Activated T-cell treated with anti-CD3 and anti-CD28 coated beads for 24 hours (primary cell): ENCODE results near the gene NEDD4L.
"Not testable (repeated sequence)": the region's sequence is repeated elsewhere in the genome, so short reads cannot be mapped to it uniquely, and the experiment has no call there.

Source experiments
- DNase-seq: peaks from one replicate; pipeline ENCODE4 v3.0.0-alpha.2; 2020; ENCODE audit warnings: low read depth

Gene NEDD4L

GRCh38 chr18:58156516-58156915 is 112.5 kb downstream of the NEDD4L start:
- DNase-seq: no peak

GRCh38 chr18:58157237-58157636 is 113.2 kb downstream of the NEDD4L start:
- no peak for DNase-seq

- DNase-seq: no peak
These were observed 114.0 kb downstream of the NEDD4L start for GRCh38 chr18:58158008-58158407.

- no peak for DNase-seq
These were observed 114.4 kb downstream of the NEDD4L start for GRCh38 chr18:58158459-58158858.

- DNase-seq: no peak
These were observed 117.6 kb downstream of the NEDD4L start for GRCh38 chr18:58161659-58162058.

- DNase-seq: no peak
These were observed 118.1 kb downstream of the NEDD4L start for GRCh38 chr18:58162127-58162526.

GRCh38 chr18:58163004-58163590 is 119.1 kb downstream of the NEDD4L start:
- DNase-seq: no peak

GRCh38 chr18:58166278-58166844 is 122.3 kb downstream of the NEDD4L start:
- no peak for DNase-seq

- DNase-seq: no peak
These were observed 123.0 kb downstream of the NEDD4L start for GRCh38 chr18:58167073-58167472.

- no peak for DNase-seq
These were observed 124.2 kb downstream of the NEDD4L start for GRCh38 chr18:58168221-58168620.

- no peak for DNase-seq
These were observed 125.0 kb downstream of the NEDD4L start for GRCh38 chr18:58168993-58169392.

- no peak for DNase-seq
These were observed 125.4 kb downstream of the NEDD4L start for GRCh38 chr18:58169472-58169871.

- DNase-seq: not testable (repeated sequence)
These were observed 126.0 kb downstream of the NEDD4L start for GRCh38 chr18:58170036-58170435.

- DNase-seq: no peak
These were observed 128.0 kb downstream of the NEDD4L start for GRCh38 chr18:58172031-58172430.

GRCh38 chr18:58174285-58174684 is 130.3 kb downstream of the NEDD4L start:
- no peak for DNase-seq

- DNase-seq: no peak
These were observed 131.2 kb downstream of the NEDD4L start for GRCh38 chr18:58175122-58175785.

GRCh38 chr18:58175786-58176176 is 131.8 kb downstream of the NEDD4L start:
- no peak for DNase-seq

- no peak for DNase-seq
These were observed 133.1 kb downstream of the NEDD4L start for GRCh38 chr18:58177004-58177717.

GRCh38 chr18:58177896-58178470 is 134.0 kb downstream of the NEDD4L start:
- DNase-seq: no peak

- DNase-seq: no peak
These were observed 134.5 kb downstream of the NEDD4L start for GRCh38 chr18:58178511-58178910.

GRCh38 chr18:58180172-58180571 is 136.1 kb downstream of the NEDD4L start:
- DNase-seq: no peak

- DNase-seq: peak; percentile 49
These were observed 136.8 kb downstream of the NEDD4L start for GRCh38 chr18:58180738-58181353.
